Subcutaneous adipose tissue (tissue), 4 donors: ENCODE measurements around the gene TCEANC2. TPM values are rescaled to one million over a fixed set of nuclear protein-coding genes. Genes with fewer than 3 reads are reported as not detected.

Experiments used
- total RNA-seq, 4 donors: library from RNA; depleted of rRNA; stranded (reverse); fragments of >200 nt; gene quantifications; one replicate each; pipeline ENCODE4 v1.1.0, GENCODE V29; 2016
- TF ChIP-seq, protein P1 (sequence below): fragments of 450-650 bp; IDR thresholded peaks from one replicate; pipeline ENCODE4 v1.5.1; 2016; ENCODE audit warnings: low read depth, mild to moderate bottlenecking, control low read depth, antibody characterized with exemption, moderate library complexity

TCEANC2 gene
- total RNA-seq, 4 donors from 2014 or later, result 3.3 to 5.6 (median 4.4) TPM

DNA sequence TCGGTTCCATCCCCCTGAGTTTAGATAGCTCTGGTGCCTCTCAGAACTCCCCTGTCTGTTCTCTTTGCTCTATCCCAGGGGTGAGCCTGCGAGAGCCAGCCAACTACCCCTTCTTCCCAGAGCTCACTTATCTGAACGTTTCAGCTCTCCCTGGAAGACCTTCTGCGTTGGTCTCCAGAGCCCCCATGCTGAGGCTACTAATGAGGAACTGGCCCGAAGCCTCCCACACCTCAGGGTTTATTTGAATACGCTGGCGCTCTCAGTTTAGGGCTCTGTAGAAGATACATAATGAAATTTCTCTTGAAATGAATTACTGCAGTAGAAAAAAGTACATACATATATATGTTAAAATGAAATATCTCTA is 43.5 kb downstream of the TCEANC2 start:
- TF ChIP-seq, protein P1, sequence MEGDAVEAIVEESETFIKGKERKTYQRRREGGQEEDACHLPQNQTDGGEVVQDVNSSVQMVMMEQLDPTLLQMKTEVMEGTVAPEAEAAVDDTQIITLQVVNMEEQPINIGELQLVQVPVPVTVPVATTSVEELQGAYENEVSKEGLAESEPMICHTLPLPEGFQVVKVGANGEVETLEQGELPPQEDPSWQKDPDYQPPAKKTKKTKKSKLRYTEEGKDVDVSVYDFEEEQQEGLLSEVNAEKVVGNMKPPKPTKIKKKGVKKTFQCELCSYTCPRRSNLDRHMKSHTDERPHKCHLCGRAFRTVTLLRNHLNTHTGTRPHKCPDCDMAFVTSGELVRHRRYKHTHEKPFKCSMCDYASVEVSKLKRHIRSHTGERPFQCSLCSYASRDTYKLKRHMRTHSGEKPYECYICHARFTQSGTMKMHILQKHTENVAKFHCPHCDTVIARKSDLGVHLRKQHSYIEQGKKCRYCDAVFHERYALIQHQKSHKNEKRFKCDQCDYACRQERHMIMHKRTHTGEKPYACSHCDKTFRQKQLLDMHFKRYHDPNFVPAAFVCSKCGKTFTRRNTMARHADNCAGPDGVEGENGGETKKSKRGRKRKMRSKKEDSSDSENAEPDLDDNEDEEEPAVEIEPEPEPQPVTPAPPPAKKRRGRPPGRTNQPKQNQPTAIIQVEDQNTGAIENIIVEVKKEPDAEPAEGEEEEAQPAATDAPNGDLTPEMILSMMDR, result no peak

DNA sequence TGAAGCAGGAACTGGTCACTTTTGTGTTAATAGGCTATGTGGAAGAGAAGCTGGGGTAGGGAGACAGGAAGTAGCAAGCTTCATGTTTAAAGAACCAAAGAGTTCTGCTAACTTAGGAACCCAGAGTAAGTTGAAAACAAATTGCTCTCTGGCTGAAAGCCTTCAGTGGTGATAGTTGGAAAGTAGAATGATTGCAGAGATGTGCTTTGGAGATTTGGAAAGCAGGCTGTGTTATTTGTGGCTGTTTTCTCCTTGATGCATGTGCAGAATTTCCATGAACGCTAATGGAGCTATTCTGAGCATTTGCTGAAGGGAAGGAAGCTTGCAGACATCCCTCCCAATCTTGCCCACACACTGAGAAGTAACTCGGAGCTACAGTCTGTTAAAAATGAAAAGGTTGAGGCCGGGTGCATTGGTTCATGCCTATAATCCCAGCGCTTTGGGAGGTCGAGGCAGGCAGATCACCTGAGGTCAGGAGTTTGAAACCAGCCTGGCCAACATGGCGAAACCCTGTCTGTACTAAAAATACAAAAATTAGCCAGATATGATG is 45.7 kb downstream of the TCEANC2 start:
- TF ChIP-seq, protein P1, result no peak

- TF ChIP-seq, protein P1, result no peak
Observed at GRCh38 chr1:54100500-54100899, 47.1 kb downstream of the TCEANC2 start.

- TF ChIP-seq, protein P1, result no peak
Observed at GRCh38 chr1:54103414-54103813, 50.0 kb downstream of the TCEANC2 start.

- TF ChIP-seq, protein P1, result no peak
Observed at GRCh38 chr1:54105080-54105479, 51.7 kb downstream of the TCEANC2 start.

DNA sequence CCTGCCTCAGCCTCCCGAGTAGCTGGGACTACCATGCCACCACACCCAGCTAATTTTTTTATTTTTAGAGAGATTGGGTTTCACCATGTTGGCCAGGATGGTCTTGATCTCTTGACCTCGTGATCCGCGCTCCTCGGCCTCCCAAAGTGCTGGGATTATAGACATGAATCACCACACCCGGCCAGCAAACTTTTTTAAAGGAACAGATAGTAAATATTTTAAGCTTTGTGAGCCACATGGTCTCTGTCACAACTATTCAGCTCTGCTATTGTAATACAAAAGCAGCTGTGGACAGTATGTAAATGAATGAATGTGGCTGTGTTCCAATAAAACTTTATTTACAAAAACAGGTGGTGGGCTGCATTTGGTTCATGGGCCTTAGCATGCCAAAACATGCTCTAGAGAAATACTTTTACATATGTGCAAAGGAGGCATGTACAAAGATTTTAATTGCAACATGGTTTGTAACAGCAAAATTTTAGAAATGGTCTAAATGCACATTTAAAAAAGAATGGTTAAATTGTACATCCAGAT is 52.4 kb downstream of the TCEANC2 start:
- TF ChIP-seq, protein P1, result no peak

GRCh38 chr1:54107131-54107530 is 53.7 kb downstream of the TCEANC2 start:
- TF ChIP-seq, protein P1, result no peak
